ENCODE data around the gene ZBTB38. TPM values are rescaled to one million over a fixed set of nuclear protein-coding genes. Genes with fewer than 3 reads are reported as not detected.

Gene ZBTB38
- total RNA-seq, 1 experiment from 2014 or later, result 46.7 TPM

GRCh38 chr3:141394560-141394959 is 26.3 kb downstream of the ZBTB38 start:
- POLR2A ChIA-PET, result no interaction called here
- H3K4me3 ChIP-seq (ENCODE audit: low read depth in 2 of 2, low read length in 2 of 2), result no peak overlapping the region
- DNase-seq (ENCODE audit: low read depth, low spot score) (no peak), ATAC-seq (no peak)
- H3K27me3 ChIP-seq (ENCODE audit: control insufficient read depth, insufficient read depth, low read length), result no peaks in the 10 kb centered on the region
- no peaks in the 10 kb centered on the region; the same call in 1 of the 2 replicates for H3K4me1 ChIP-seq (ENCODE audit: control insufficient read depth, insufficient read depth, low read length)
- H3K9me3 ChIP-seq (ENCODE audit: control insufficient read depth, insufficient read depth, low read depth, low read length), result peaks cover 5% of the 10 kb centered on the region; the same call in 1 of the 2 replicates
- BruUV-seq (replicated peaks), result no TSS peak
- no peaks in the 10 kb centered on the region for H3K36me3 ChIP-seq (ENCODE audit: control insufficient read depth, insufficient read depth, low read length)
- CTCF ChIA-PET, result no interaction called here
- TF ChIP-seq SIN3A (IDR thresholded peaks at IDR 0.05; ENCODE audit: borderline replicate concordance, insufficient read depth, low read depth, low read length), result no peak
- TF ChIP-seq POLR2AphosphoS5 (IDR thresholded peaks at IDR 0.05; ENCODE audit: low read depth, low read length), result no peak
- TF ChIP-seq REST (IDR thresholded peaks at IDR 0.05; ENCODE audit: insufficient read depth in 1 of 2, low read depth in 2 of 2, low read length in 1 of 2), result no peak
- no peak for TF ChIP-seq TCF7L2 (IDR thresholded peaks at IDR 0.05; ENCODE audit: low read depth, low read length)
- no peak for TF ChIP-seq CTCF (IDR thresholded peaks at IDR 0.05)
- in situ Hi-C loops (cut with HindIII; ENCODE audit: low pct_unique_long_range_greater_than_20kb, low sequenced_read_pairs), result no loop called here
- intact Hi-C loops (cut with micrococcal nuclease; ENCODE audit: unreplicated experiment), result no loop called here
- H3K27ac ChIP-seq (ENCODE audit: low read length), result no peak overlapping the region

GRCh38 chr3:141395005-141395589 is 26.8 kb downstream of the ZBTB38 start:
- H3K36me3 ChIP-seq (ENCODE audit: control insufficient read depth, insufficient read depth, low read length), result no peaks in the 10 kb centered on the region
- no peak overlapping the region for H3K4me3 ChIP-seq (ENCODE audit: low read depth in 2 of 2, low read length in 2 of 2)
- DNase-seq (ENCODE audit: low read depth, low spot score) (no peak), ATAC-seq (no peak)
- CTCF ChIA-PET, result no interaction called here
- H3K4me1 ChIP-seq (ENCODE audit: control insufficient read depth, insufficient read depth, low read length), result peaks cover 1% of the 10 kb centered on the region; the same call in 1 of the 2 replicates
- POLR2A ChIA-PET, result no interaction called here
- intact Hi-C loops (cut with micrococcal nuclease; ENCODE audit: unreplicated experiment), result no loop called here
- H3K27me3 ChIP-seq (ENCODE audit: control insufficient read depth, insufficient read depth, low read length), result no peaks in the 10 kb centered on the region
- H3K9me3 ChIP-seq (ENCODE audit: control insufficient read depth, insufficient read depth, low read depth, low read length), result peaks cover 5% of the 10 kb centered on the region; the same call in 1 of the 2 replicates
- in situ Hi-C loops (cut with HindIII; ENCODE audit: low pct_unique_long_range_greater_than_20kb, low sequenced_read_pairs), result no loop called here
- TF ChIP-seq REST (IDR thresholded peaks at IDR 0.05; ENCODE audit: insufficient read depth in 1 of 2, low read depth in 2 of 2, low read length in 1 of 2), result no peak
- no peak for TF ChIP-seq TCF7L2 (IDR thresholded peaks at IDR 0.05; ENCODE audit: low read depth, low read length)
- no peak for TF ChIP-seq SIN3A (IDR thresholded peaks at IDR 0.05; ENCODE audit: borderline replicate concordance, insufficient read depth, low read depth, low read length)
- TF ChIP-seq CTCF (IDR thresholded peaks at IDR 0.05), result no peak
- no peak for TF ChIP-seq POLR2AphosphoS5 (IDR thresholded peaks at IDR 0.05; ENCODE audit: low read depth, low read length)
- no peak overlapping the region for H3K27ac ChIP-seq (ENCODE audit: low read length)
- no TSS peak for BruUV-seq (replicated peaks)
